Hepatocyte (in vitro differentiated cells): ENCODE measurements around the gene GMPR. TPM values are rescaled to one million over a fixed set of nuclear protein-coding genes. Genes with fewer than 3 reads are reported as not detected.

Experiments used
- DNase-seq: peaks from one replicate; pipeline ENCODE4 v3.0.0-alpha.2; 2016; ENCODE audit warnings: low spot score
- H2AFZ ChIP-seq: fragments of 200-600 bp; sonication (generic); 2 replicates; pipeline ENCODE4 v1.6.0; 2016; ENCODE audit warnings: antibody characterized with exemption, mild to moderate bottlenecking
- H3K27ac ChIP-seq: fragments of 200-600 bp; sonication (generic); 2 replicates; pipeline ENCODE4 v1.5.1; 2016; ENCODE audit warnings: mild to moderate bottlenecking
- H3K27me3 ChIP-seq: fragments of 200-600 bp; sonication (generic); 2 replicates; pipeline ENCODE4 v1.6.1; 2016
- H3K36me3 ChIP-seq: fragments of 200-600 bp; sonication (generic); replicated peaks from 2 replicates; pipeline ENCODE4 v1.5.1; 2016; ENCODE audit warnings: low read depth; ENCODE audit not compliant: insufficient read depth
- H3K4me1 ChIP-seq: fragments of 200-600 bp; sonication (generic); 2 replicates; pipeline ENCODE4 v1.5.1; 2016; ENCODE audit warnings: mild to moderate bottlenecking, moderate library complexity; ENCODE audit not compliant: insufficient read depth
- H3K4me2 ChIP-seq: fragments of 200-600 bp; sonication (generic); 2 replicates; pipeline ENCODE4 v1.6.0; 2016
- H3K4me3 ChIP-seq: fragments of 200-600 bp; sonication (generic); 2 replicates; pipeline ENCODE4 v1.5.1; 2016; ENCODE audit warnings: mild to moderate bottlenecking
- H3K79me2 ChIP-seq: fragments of 200-600 bp; sonication (generic); 2 replicates; pipeline ENCODE4 v1.6.0; 2017; ENCODE audit warnings: mild to moderate bottlenecking
- H3K9me2 ChIP-seq: fragments of 200-600 bp; sonication (generic); replicated peaks from 2 replicates; pipeline ENCODE4 v1.6.0; 2017; ENCODE audit warnings: mild to moderate bottlenecking; ENCODE audit not compliant: insufficient read depth
- H3K9me3 ChIP-seq: fragments of 200-600 bp; sonication (generic); 2 replicates; pipeline ENCODE4 v1.5.1; 2016; ENCODE audit warnings: low read depth, mild to moderate bottlenecking
- H4K20me1 ChIP-seq: fragments of 200-600 bp; sonication (generic); 2 replicates; pipeline ENCODE4 v1.6.0; 2016; ENCODE audit warnings: mild to moderate bottlenecking; ENCODE audit not compliant: insufficient read depth, poor library complexity, severe bottlenecking
- EZH2 ChIP-seq: fragments of 200-600 bp; sonication (generic); IDR thresholded peaks from 2 replicates; pipeline ENCODE4 v1.6.1; 2016; ENCODE audit warnings: antibody characterized with exemption, mild to moderate bottlenecking, borderline replicate concordance
- EZH2phosphoT487 ChIP-seq: fragments of 200-600 bp; sonication (generic); IDR thresholded peaks from one replicate; pipeline ENCODE4 v1.6.1; 2018; ENCODE audit warnings: antibody characterized with exemption, mild to moderate bottlenecking, low read depth, moderate library complexity; ENCODE audit not compliant: unreplicated experiment, severe bottlenecking
- WGBS: methylation state at CpG from one replicate; pipeline ENCODE4 v1.1.6; 2016; ENCODE audit warnings: low lambda C conversion rate; ENCODE audit errors: missing lambda C conversion rate; 5-methylcytosine and 5-hydroxymethylcytosine counted together
- polyA plus RNA-seq: library from polyadenylated mRNA; unstranded; fragments of >200 nt; fragmentation: Nextera tagmentation; extraction: Ambion mirVana; gene quantifications from 2 replicates; pipeline ENCODE4 v1.2.1, GENCODE V29; 2016
- total RNA-seq: library from RNA; depleted of rRNA; stranded (reverse); fragments of >200 nt; gene quantifications from 2 replicates; pipeline ENCODE4 v1.2.3, GENCODE V29; 2014
- TF ChIP-seq, protein P1 (sequence below): fragments of 200-600 bp; sonication (generic); IDR thresholded peaks from 2 replicates; pipeline ENCODE4 v1.5.1; 2016; ENCODE audit warnings: antibody characterized with exemption, mild to moderate bottlenecking; ENCODE audit not compliant: poor library complexity

Gene GMPR
- total and polyA plus RNA-seq, 2 experiments from 2014 or later = 6.1 to 16.5 TPM

DNA sequence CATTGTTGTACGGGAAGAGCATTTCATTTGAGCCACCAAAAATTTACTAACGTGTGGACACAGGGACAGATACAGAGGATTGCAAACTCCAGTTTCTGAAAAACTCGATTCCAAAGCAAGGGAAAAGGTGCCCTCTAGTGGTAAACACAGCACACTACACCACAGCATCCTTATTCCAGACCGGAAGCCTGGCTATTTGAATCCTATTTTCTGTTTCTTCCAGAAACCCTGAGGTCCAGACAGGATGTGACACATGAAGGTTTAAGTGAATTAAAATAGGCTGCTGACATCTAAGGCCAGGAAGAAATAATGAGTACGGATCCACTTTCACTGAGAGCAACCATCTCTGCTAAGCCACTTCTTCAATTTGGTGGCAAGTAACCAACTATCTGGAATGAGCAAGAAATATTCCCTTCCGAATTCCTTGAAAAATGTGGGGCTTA lies 31.8 kb upstream of the GMPR start:
- no peak overlapping the region for H3K4me2 ChIP-seq
- H3K36me3 ChIP-seq = no peaks in the 10 kb centered on the region
- no peaks in the 10 kb centered on the region for H3K9me3 ChIP-seq
- H3K27me3 ChIP-seq = no peaks in the 10 kb centered on the region
- peaks cover 15% of the 10 kb centered on the region for H3K4me1 ChIP-seq
- TF ChIP-seq EZH2 = no peak
- TF ChIP-seq EZH2phosphoT487 = no peak
- TF ChIP-seq, protein P1, sequence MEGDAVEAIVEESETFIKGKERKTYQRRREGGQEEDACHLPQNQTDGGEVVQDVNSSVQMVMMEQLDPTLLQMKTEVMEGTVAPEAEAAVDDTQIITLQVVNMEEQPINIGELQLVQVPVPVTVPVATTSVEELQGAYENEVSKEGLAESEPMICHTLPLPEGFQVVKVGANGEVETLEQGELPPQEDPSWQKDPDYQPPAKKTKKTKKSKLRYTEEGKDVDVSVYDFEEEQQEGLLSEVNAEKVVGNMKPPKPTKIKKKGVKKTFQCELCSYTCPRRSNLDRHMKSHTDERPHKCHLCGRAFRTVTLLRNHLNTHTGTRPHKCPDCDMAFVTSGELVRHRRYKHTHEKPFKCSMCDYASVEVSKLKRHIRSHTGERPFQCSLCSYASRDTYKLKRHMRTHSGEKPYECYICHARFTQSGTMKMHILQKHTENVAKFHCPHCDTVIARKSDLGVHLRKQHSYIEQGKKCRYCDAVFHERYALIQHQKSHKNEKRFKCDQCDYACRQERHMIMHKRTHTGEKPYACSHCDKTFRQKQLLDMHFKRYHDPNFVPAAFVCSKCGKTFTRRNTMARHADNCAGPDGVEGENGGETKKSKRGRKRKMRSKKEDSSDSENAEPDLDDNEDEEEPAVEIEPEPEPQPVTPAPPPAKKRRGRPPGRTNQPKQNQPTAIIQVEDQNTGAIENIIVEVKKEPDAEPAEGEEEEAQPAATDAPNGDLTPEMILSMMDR = peak; percentile 97
- no peak overlapping the region for H3K4me3 ChIP-seq
- peak overlapping the region; percentile 36 for H3K27ac ChIP-seq
- WGBS = 16% methylated on average over 6 of the region's 6 CpGs
- DNase-seq = peak; percentile 85
- H2AFZ ChIP-seq = no peak overlapping the region
- H3K79me2 ChIP-seq = no peaks in the 10 kb centered on the region
- no peaks in the 10 kb centered on the region for H4K20me1 ChIP-seq
- no peaks in the 10 kb centered on the region for H3K9me2 ChIP-seq

DNA sequence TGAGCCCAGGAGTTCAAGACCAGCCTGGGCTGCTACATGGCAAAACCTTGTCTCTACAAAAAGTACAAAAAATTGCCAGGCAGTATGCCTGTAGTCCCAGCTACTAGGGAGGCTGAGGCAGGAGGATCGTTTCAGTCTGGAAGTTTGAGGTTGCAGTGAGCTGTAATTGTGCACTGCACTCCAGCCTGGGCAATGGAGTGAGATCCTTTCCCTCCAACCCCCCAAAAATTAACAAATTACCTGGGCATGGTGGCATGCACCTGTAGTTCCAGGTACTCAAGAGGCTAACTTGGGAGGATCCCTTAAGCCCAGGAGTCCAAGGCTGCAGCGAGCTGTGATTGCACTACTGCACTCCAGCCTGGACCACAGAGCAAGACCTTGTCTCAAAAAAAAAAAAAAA lies 29.4 kb upstream of the GMPR start:
- H3K9me2 ChIP-seq = no peaks in the 10 kb centered on the region
- H3K36me3 ChIP-seq = no peaks in the 10 kb centered on the region
- H4K20me1 ChIP-seq = no peaks in the 10 kb centered on the region
- no peak overlapping the region for H2AFZ ChIP-seq
- no peak for TF ChIP-seq EZH2phosphoT487
- TF ChIP-seq, protein P1 = no peak
- TF ChIP-seq EZH2 = no peak
- H3K4me2 ChIP-seq = no peak overlapping the region
- no peaks in the 10 kb centered on the region for H3K27me3 ChIP-seq
- H3K4me1 ChIP-seq = peaks cover 15% of the 10 kb centered on the region
- no peak for DNase-seq
- no peak overlapping the region for H3K4me3 ChIP-seq
- H3K27ac ChIP-seq = no peak overlapping the region
- WGBS = 79% methylated on average over 2 of the region's 2 CpGs
- H3K79me2 ChIP-seq = no peaks in the 10 kb centered on the region
- H3K9me3 ChIP-seq = no peaks in the 10 kb centered on the region

DNA sequence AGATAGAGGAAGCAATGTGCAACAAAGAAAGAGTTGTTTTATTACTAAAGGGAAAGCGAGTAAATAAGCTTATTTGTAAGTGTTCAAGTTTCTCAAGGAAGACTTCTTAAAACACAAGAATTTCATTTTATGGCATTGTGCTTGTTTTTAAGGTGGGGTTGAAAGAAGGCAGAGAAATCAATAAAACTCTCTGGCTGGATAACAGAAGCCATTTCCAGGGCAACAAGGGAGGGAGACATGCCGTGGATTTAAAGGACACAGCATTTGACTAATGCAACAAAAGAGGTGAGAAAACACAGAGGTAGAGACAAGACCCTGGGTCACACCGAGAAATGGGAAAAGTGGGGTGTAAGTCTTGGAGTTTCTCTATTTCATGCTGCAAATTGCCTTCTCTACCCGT lies 28.8 kb upstream of the GMPR start:
- H3K4me3 ChIP-seq = no peak overlapping the region
- TF ChIP-seq EZH2phosphoT487 = no peak
- TF ChIP-seq, protein P1 = no peak
- TF ChIP-seq EZH2 = no peak
- no peaks in the 10 kb centered on the region for H3K9me3 ChIP-seq
- no peaks in the 10 kb centered on the region for H4K20me1 ChIP-seq
- no peak for DNase-seq
- H3K36me3 ChIP-seq = no peaks in the 10 kb centered on the region
- H3K79me2 ChIP-seq = no peaks in the 10 kb centered on the region
- no peaks in the 10 kb centered on the region for H3K9me2 ChIP-seq
- no peak overlapping the region for H2AFZ ChIP-seq
- H3K27me3 ChIP-seq = no peaks in the 10 kb centered on the region
- 47% methylated on average over 4 of the region's 4 CpGs for WGBS
- H3K4me1 ChIP-seq = peaks cover 15% of the 10 kb centered on the region
- peak overlapping the region; percentile 0 for H3K4me2 ChIP-seq
- no peak overlapping the region for H3K27ac ChIP-seq

DNA sequence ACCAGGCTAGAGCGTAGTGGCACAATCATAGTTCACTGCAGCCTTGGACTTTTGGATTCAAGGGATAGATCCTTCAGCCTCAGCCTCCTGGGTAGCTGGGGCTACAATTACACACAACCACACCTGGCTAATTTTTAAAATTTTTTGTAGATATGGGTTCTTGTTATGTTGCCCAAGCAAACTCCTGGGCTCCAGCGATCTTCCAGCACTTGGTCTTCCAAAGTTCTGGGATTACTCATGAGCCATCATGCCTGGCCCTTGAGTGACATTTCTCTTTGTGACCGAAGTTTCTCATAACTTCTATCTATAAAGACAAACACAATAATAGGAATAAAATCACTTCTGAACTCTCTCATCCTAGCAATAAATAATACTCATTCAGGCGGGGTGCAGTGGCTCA lies 26.1 kb upstream of the GMPR start:
- Histone ChIP-seq H3K36me3 (no peaks in the 10 kb centered on the region), H3K4me1 (no peaks in the 10 kb centered on the region), H4K20me1 (no peaks in the 10 kb centered on the region), H3K9me2 (no peaks in the 10 kb centered on the region), H3K27me3 (no peaks in the 10 kb centered on the region), H2AFZ (no peak overlapping the region), H3K4me2 (no peak overlapping the region), H3K79me2 (no peaks in the 10 kb centered on the region), H3K27ac (no peak overlapping the region), H3K4me3 (no peak overlapping the region), H3K9me3 (no peaks in the 10 kb centered on the region)
- no peak for DNase-seq
- 94% methylated on average over 4 of the region's 4 CpGs for WGBS
- TF ChIP-seq, protein P1 = no peak
- TF ChIP-seq EZH2 = no peak
- no peak for TF ChIP-seq EZH2phosphoT487
